GM19324 (cell line): ENCODE measurements around the gene LRRK1.
"Not testable (repeated sequence)": the region's sequence is repeated elsewhere in the genome, so short reads cannot be mapped to it uniquely, and the experiment has no call there.

Experiments used
- ATAC-seq: cut with Tn5 transposase; IDR thresholded peaks from one replicate; pipeline ENCODE4 v1.9.1; 2021; ENCODE audit warnings: mild to moderate bottlenecking, moderate library complexity; ENCODE audit not compliant: unreplicated experiment, low FRiP score

LRRK1 gene

DNA sequence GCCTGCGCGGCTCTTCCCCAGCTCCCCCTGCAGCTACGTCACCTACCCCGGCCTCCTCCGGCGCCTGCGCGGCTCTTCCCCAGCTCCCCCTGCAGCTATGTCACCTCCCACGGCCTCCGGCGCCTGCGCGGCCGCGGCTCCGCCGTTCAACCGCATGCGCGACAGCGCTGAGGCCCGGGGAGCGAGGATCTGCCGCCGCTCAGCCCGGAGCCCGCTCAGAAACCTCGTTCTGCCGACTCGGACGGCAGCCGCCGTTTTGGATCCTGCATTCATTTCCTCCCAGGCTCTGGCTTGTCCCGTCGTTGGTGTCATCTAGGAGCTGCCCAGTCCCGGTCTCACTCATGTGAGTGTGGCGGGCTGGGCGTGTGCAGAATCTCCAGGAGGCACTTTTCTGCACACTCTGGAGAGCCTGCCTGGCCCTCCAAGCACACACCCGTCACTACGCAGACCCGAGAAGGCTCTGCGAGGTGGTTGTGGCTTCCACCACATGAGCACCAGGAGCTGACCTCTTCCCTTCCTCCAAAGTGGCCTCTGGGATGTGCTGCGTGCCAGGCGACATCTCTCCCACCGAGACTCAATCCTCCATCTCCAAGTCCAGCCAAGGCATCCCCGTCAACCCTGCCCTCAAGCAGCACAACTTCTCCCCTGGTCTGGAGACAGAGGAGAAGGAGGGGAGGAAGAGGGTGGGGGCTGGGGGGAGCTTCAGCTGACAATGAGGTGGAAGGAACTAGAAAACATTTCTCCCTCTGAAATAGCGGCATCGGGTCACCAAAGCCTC lies 167.4 kb downstream of the LRRK1 start:
- no peak for ATAC-seq

DNA sequence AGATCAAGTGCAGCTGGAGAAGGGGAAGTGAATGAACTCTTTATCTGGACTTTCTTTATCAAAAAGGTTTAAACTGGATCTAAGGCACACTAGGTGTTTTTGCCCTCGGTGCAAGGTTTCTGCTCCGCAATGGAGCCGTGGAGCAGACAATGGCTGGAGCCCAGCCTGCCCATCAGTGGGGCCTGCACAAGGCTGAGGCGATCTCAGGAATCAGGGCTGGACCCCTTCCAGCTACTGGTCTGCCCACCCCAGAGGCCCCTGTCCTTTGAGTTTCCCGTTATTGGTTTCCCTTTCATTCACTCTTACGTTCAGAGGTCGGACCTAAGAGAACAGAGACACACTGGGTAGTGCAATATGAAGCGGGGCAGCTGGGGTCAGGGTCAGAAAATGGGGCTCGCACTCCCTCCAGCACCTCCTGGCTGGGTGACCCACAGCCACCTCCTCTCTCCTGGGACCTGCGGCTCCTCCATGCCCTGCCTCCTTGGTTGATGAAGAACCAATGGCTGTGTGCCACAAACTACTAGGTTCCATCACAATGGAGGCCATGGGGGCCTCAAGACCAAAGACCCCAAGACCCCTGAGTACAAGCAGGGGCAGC lies 168.1 kb downstream of the LRRK1 start:
- no peak for ATAC-seq

DNA sequence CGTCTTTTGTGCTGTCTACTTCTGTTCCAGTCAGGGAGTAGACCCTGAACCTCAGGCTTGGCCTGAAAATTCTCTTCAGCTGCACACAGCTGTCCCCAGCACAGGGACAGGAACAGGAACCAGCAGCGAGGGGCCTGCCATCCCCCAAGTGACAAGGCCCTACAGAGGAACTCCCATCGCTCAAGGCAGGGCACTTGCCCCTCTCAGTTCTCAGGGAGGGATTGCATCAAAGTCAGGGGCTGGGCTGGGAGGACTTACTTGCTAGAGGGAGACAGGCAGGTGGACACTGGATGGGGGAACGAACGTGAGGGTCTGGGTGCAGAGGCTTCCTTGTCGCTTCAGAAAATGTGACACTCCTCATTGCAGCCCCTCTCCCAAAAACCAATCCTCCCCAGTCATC lies 169.1 kb downstream of the LRRK1 start:
- no peak for ATAC-seq

DNA sequence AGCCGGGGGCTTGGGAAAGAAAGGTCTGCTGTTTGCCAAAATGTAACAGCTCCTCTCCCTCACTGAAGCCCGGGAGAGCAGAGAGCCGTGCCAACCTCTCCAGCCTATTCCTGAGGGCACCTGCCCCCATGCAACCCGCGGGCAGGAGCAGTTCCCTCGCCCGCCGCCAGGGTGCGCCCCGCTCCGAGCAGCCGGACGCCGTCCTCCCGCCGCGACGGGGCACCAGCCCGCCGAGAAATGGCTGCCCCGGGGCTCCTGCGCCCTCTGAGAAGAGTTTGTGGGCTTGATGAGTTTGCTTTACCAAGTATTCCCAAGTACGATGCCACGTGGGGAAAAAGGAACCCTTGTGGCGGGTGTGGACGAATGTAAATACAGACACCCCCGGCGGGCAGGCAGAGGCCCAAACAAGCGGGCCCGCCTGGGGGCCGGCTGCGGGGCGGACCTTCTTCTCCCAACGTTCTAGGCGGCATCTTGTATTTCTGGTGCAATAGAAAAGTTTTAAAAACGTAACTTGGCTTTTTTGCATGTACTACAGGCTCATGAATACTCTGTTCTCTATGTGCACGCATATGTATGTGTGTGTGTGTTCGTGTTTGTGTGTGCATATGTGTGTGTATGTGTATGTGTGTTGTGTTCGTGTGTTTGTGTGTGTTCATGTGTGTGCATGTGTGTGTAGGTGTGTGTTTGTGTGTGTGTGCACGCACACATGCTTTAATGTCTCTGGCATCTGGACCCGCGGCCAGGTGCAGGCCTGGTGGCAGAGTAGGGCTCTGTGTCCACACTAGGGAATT lies 169.8 kb downstream of the LRRK1 start:
- ATAC-seq = peak; percentile 55

DNA sequence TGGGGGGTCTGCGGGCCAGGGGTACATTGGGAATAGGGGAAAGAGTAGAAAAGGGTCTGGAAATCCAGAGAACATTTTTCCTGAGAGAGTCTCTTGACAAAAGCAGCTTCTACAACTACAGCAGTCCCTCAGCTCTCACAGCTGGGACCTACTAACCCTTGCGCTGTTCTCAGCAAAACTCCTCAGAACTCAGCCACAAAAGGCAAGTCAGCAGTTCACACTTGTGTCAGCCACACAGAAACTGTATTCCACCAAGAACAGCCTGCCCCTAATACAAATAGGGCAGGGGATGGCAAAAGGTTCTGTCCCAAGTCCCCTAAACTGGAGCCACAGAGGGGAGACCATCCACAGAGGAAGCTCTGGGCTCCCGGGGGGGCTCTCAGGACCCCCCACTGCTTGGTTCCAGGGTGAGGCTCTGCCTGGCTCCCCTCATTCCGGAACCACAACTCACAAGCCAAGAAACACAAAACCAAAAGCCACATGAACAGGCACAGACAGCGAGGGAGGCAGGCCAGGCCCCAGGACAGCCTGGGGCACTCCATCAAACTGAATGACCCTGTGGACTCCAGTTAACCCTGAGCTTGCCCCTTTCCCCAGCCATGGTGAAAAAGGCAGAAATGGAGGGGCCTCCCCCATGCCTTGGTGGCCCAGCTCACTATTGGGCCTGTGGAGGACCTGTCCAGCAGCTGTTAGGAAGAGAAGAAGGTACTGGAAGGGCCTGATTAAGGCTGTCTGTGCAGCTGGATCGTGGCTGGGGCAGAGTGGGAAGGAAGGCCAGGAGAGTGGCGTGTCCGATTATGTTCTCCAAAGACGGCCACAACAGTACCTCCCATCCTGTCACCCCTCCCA lies 170.6 kb downstream of the LRRK1 start:
- no peak for ATAC-seq

DNA sequence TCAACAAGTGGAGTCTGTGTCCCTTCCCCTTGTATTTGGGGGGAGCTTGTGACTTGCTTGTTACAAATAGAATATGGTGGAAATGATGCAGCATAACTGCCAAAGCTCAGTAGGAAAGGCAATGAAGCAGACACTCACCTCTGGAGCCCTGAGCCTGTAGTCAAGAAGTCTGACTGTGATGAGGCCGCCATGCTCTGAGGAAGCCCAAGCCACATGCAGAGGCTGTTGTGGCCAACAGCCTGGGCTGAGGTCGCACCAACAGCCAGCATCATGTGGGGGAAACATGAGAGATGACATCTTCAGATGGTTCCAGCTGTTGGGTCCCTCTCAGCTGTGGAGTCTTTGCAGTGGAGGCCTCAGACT lies 171.3 kb downstream of the LRRK1 start:
- no peak for ATAC-seq

DNA sequence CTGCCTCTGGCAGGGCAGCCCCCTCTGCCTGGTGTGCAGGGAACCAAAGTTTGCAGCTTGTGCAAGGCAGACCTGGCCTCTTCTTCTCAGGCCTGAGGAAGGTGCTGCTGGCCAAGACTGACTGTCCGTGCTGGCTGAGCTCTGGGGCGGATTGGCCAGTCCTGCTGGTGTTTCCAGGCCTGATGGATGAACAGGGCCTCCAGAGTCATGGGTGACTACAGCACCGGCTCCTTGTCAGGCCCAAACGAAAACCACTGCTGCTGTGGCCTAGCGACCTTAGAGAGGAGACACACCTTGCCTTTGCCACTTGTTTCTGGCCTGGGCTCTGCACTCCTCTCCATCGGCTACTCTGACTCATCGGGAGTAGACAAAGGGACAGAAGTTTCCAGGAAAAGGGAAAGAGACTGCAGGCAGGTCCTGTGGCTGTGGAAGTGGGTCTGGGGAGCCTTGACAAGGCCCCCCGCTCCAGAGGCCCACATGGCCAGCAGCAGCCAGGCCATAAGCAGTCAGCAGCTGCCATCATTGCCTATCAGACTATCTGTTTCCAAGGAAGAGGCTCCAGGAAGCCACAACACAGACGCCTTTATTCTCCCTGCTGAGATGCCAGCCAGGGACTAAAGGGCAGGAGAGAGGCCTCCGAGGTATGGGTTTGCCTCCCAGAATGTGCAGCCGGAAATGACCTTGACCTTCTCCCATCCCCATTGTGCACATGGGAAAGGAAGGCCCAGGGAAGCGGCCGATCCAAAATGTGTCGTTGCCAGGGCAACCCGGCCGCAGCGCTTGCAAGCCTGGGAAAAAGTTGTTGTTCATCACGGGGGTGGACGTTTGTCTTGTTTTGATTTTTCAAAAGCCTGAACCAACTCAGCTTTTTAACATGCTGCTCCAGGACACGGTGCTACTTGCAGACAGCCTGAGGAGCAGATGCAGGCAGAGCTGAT lies 172.2 kb downstream of the LRRK1 start:
- no peak for ATAC-seq

DNA sequence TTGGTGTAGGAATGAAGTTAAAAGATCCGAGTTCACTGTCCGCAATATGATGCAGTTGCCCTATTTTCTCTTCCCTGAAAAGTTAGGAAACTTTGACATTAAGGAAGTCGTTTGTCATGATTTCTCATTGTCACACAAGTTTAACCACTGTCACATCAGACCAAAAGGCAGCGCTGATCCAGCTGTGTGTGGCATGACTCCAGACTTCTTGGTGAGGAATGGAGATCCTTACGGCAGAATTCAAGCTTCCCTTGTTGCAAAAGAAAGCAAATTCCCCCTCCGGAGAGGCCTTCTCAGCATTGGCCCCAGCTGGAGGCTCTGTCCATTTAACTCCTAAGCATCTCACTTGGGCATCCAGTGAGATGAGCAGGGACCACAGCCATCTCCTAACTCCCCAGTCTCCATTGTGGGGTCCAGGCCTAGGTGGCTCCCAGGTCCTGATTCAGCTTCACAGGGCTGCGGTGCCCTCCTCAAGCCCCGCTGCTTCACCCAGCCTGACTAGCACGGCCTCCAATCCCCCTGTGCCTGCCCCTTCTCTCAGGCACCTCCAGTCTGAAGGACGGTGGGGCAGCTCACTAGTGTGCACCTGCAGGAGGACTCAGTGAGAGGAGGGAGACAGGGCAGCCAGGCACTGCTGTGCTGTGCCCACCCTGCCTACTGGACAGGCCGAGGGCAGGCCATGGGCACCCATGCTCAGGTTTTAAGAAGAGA lies 173.2 kb downstream of the LRRK1 start:
- ATAC-seq = no peak

DNA sequence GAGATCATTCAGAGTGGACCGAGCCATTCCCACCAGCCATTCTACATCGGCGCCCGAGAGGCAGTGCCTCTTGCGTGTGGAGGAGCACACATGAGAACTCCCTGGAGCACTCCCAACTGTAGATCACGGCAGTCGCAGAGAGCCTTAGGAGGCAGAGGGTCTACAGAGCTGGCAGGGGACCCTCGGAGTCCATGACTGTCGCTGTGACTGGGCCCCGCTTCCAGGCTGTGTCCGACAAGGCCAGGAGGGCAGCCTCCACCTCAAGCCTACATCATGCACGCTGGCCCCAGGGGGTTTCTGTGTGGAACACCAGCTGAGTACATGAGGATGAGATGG lies 173.7 kb downstream of the LRRK1 start:
- ATAC-seq = no peak

DNA sequence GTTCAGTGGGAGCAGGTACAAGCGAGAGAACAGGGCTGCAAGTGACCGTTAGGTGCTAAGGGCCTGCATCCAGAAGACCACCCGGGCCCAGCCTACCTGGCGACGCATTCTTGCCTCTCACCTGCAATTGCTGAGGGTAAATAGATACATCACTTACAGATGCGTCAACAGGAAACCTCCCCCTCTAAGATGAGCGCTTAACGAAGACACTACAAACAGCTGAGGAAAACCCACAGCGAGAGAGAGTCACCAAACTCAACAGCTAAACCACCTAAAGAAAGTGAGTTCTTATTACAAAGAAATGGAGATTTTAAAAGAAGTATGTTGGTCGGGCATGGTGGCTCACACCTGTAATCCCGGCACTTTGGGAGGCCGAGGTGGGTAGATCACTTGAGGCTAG lies 174.8 kb downstream of the LRRK1 start:
- ATAC-seq = no peak

DNA sequence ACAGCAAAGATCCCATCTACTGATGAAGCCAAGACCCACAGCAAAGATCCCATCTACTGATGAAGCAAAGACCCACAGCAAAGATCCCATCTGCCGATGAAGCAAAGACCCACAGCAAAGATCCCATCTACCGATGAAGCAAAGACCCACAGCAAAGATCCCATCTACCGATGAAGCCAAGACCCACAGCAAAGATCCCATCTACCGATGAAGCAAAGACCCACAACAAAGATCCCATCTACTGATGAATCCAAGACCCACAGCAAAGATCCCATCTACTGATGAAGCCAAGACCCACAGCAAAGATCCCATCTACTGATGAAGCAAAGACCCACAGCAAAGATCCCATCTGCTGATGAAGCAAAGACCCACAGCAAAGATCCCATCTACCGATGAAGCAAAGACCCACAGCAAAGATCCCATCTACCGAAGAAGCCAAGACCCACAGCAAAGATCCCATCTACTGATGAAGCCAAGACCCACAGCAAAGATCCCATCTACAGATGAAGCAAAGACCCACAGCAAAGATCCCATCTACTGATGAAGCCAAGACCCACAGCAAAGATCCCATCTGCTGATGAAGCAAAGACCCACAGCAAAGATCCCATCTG lies 176.7 kb downstream of the LRRK1 start:
- ATAC-seq = not testable (repeated sequence)

DNA sequence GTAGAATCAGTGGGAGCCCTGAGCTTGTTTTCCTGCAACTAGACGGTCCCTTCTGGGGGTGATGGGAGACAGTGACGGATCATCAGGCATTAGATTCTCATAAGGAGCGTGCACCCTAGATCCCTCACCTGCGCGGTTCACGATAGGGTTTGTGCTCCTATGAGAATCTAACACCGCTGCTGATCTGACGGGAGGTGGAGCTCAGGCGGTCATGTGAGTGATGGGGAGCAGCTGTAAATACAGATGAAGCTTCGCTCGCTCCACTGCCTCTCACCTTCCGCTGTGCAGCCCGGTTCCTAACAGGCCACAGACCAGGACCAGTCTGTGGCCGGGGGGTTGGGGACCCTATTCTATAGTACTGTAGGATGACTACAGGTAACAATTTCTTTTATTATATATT lies 178.0 kb downstream of the LRRK1 start:
- no peak for ATAC-seq

DNA sequence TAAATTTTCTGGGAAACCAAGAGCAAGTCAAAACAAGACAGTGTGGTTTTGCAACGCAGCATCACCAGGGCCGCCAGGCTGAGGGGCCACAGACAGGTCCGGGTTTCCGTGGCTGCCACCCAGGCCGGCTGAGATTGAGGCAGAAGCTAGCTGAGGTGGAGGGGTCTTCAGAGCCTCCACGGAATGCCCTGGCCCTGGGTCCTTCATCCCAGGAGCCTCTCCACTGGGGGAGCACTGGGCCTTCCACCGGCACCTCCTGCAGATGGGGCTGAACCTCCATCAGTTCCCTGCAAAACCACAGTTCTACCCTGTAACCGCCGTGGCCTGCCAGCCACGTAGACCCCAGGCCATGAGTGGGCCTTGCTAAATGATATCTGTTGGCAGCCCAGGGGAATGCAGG lies 180.0 kb downstream of the LRRK1 start:
- no peak for ATAC-seq

DNA sequence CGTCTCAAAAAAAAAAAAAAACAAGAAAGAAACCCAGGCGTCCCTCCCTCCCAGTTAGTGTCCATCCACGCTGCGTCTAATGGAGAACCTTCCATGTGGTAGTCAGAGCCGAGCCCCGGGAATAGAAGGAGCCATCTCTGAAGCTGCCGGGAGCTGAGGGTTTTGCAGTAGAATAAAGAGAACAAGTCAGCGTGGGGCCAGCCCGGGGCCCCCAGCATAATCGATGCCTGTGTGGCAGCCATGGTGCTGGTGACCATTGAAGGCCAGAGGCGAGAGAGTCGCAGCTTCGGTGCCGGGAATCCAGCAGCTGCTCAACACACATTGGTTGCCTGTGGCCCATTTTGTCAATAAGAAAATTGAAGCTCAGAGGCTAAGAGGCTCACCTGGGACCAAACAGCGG lies 181.0 kb downstream of the LRRK1 start:
- no peak for ATAC-seq

DNA sequence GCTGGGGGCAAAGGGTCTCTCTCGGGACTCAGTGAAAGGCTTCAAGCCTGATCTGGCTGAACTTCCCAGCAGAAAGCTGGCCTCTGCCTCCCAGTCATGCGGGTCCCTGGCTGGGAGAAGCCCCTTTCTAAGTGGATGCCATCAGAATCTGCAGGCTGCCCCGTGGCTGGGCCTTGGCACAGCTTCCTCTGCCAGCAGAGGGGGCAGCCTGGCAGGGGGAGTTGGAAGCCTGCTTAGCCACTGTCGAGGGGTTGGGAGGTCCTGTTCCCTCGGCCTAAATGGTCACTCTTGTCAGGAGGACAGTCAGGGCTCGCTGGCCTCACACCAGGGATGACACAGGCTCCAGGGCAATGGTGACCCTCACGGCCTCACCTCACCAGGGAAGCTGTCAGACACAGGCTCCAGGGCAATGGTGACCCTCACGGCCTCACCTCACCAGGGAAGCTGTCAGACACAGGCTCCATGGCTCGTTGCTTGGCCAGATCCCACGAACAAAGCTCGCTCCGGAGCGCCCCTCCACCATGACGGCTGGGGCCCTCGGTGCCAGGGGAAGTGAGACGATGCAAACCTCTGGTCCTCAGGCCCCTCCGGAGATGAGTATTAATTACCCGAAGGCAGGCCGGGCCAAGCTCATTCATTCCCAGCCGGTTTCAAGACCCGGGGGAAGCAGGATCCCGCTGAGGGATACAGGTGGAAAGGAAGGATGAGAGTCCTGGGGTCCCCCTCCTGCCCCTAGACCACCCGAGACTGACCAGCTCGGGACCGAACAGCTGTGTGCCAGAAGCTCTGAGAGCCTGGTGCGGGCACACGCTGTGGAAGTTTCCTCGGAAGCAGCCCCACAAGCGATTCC lies 181.7 kb downstream of the LRRK1 start:
- no peak for ATAC-seq

DNA sequence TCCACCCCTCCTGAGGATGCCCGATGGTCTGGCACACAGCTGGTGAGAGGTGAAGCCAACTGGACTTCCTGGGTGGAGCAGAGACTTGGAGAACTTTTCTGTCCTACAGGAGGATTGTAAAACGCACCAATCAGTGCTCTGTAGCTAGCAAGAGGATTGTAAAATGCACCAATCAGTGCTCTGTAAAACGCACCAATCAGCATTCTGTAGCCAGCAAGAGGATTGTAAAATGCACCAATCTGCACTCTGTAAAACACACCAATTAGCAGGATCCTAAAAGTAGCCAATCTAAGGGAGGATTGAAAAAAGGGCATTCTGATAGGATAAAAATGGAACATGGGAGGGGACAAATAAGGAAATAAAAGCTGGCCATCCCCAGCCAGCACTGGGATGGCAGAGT lies 182.5 kb downstream of the LRRK1 start:
- no peak for ATAC-seq

DNA sequence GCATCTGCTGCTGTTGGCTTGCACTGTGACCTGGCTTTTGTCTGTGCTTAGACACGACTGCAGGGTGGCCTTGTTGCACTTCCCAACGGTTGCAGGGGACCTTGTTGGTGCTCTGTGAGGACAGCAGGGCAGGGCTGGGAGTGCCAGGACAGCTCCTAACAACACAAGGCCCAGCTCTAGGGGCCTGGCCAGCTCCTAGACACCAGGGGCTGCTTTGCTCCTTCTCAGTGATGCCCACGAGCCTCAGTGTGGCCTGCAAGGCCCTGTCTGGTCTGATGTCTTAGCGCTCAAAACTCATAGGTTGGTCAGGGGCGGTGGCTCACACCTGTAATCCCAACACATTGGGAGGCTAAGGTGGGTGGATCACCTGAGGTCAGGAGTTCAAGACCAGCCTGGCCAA lies 183.6 kb downstream of the LRRK1 start:
- ATAC-seq = no peak

DNA sequence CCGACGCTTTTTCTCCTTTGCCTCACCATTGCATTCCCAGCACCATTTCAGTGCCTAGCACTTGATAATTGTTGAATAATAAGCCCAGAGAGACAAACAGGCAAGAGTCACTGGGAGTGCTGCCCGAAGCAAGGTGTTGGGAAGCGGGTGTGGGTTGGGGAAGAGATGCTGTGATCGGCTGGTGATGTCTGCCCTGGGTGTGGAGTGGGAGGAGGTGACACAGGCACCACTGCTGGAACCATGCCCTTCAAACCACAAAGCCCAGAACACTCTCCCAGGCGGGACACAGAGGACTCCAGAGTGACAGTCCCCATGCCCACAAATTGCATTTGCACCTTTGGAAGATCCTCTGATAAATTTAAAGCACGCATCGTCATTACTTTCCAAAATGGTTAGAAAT lies 184.4 kb downstream of the LRRK1 start:
- no peak for ATAC-seq
